ENCODE results near the gene TSPAN16.

The TSPAN16 gene, protein sequence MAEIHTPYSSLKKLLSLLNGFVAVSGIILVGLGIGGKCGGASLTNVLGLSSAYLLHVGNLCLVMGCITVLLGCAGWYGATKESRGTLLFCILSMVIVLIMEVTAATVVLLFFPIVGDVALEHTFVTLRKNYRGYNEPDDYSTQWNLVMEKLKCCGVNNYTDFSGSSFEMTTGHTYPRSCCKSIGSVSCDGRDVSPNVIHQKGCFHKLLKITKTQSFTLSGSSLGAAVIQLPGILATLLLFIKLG

DNA sequence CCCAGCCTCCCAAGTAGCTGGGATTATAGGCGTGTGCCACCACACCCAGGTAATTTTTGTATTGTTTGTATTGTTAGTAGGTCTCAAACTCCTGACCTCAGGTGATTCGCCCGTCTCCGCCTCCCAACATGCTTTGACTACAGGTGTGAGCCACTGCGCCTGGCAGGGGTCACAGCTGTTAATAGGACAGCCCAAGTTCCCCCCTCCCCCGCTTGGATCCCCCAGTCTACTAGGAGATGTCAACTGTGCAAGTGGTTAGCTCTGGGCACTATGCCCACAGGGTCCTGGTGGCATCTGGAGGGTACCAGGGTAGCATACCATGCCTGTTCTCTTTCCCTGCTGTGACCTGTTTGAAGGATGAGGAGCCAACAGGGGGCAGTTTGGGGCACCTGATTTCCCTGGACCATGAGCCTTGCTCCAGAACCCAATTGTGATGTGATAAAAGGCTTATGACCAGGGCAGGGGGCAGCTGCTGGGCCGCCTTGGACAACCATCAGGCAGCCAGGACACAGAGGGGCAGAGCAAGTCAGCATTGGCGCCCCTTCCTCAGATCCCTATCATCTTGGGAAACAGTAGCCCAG, at the start of gene TSPAN16:
Gene TSPAN16, plus strand, starts transcription at position 496 of the 581 bp plus-strand sequence. CDS start 138 bp downstream, outside the sequence.
- DNase-seq (ENCODE audit: low read depth), result no peak

DNA sequence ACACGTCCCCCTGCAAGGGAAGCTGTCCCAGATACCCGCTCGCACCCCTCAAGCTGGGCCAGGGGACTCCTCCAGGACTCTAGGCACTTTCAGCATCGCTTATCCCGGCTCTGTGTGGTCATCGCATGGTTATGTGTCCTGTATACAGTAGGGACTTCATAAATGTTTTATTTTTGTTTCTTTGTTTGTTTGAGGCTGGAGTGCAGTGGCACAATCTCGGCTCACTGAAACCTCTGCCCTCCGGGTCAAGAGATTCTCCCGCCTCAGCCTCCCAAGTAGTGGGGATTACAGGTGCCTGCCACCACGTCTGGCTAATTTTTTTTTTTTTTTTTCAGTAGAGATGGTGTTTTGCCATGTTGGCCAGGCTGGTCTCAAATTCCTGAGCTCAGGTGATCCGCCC, 49.0 kb upstream of the TSPAN16 start:
- no peak for DNase-seq (ENCODE audit: low read depth)

DNA sequence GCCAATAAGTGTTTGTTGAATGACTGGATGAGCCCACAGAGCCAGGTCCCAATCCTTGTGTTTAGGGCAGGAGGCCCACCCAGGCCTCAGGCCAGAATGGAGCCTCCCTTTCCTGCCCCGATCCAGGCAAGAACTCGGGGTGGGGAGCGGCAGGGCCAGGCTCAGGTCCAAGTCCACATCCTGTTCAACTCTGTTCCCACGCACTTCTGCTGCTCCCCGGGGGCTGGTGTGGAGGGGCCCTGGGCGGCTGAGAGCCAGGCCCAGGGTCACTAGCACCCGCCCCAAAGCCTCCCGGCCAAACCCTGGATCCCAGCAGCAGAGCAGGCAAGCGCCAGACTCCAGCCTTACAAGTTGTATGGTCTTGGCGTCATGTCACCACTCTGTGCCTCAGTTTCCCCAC, 48.6 kb upstream of the TSPAN16 start:
- no peak for DNase-seq (ENCODE audit: low read depth)

DNA sequence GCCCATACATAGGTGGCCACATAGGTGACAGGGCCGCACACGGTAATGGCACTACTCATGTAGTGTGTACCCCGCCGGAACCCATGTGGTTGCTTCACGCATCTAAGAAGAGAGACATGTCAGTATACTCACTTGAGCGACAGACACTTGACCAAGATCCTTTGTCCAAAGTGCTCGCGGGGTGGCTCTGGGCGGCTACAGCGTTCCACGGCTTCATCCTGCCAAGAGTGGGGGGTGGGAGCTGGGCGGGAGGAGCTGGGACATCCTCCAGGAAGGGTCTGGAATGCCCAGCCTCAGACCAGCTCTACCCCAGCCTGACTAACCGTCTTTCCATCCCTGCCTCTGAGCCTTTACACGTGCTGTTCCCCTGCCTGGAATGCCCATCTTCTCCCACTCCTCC, 48.0 kb upstream of the TSPAN16 start:
- DNase-seq (ENCODE audit: low read depth), result no peak

DNA sequence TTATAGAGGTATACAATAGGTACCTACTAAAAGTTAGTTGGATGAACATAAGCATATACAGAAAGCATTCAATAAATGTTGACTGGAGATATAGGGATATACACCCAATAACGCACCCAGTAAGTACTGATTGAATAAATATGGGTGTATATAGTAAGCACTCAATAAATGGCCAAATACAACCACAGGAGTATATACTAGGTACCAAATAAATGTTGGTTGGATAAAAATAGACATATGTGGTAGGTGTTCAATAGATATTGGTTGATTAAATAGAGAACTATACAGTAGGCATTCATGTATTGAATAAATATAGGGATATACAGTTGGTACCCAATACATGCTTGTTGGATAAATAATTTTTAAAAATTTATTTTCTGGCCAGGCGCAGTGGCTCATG, 47.1 kb upstream of the TSPAN16 start:
- DNase-seq (ENCODE audit: low read depth), result no peak

DNA sequence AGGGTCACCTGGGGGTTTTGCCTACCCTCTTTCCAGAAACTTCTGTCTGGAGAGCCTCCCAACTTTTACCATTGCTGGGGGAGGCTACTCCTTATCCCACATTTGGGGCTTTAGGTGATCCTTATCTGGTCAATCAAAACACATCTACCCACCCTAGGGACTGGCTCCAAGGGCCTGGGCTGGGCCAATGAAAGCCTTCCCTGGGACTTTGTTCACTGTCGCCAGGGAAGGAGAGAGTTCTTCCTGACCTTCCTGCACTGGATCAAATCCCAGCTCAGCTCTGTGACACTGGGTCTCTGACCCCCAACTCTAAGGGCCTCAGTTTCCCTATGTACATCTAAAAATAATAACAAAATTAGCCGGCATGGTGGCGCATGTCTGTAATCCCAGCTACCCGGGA, 44.7 kb upstream of the TSPAN16 start:
- DNase-seq (ENCODE audit: low read depth), result no peak

DNA sequence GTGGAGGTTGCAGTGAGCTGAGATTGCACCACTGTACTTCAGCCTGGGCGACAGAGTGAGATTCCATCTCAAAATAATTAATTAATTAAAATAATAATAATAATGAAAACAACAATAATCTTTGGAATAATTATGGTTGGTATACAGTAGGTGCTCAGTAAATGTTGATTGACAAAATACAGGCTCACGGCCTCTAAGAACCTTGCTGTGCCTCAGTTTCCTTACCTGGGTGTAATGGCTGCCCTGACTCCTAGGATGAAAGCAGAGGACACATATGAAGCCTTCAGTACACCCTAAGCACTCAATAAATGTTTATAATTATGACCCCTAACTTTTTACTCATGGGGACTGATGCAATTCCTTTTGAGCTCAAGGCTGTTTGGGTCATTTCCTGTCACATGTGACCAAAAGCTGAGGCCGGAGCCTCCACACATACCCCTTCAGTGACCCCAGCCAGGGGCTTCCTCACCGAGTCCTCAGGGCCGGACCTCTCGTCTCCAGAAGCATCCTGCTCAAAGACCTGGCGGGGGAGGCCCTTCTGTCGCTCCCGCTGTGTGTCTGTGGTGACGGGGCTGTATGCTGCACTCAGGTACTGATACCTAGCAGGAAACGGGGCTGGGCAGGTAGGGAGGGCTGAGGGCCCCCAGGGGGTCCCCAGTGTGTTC, 44.2 kb upstream of the TSPAN16 start:
- no peak for DNase-seq (ENCODE audit: low read depth)

DNA sequence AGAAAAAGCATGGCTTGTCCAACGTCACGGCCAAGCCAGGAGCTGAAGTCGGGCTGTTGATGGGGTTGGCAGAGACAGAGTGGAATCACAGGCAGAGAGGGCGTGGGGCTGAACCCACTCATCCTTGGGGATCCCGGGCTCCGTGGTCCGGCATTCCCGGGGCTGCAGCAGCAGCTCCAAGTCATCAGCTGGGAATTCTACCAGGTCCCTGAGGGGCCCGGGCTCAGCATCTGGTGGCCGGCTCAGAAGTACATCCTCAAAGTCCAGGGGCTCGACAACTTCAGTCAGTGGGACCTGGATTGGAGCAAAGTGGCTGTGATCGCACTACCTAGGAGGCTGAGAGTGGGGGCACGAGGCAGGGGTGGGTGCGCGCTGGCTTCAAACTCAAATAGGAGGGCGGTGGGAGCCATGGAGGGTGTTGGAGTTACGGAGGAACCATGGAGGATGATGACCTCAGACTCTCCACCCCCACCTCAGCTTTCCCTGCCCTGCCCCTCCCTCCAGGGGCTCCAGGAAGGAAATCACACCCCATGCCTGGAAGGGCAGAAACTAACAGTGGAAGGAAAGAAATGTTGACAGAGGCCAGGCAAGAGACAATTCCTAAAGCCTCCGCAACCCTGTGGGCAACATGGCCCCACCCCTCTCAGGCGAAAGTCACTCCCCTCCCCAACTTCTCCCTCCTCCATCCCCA, 43.1 kb upstream of the TSPAN16 start:
- no peak for DNase-seq (ENCODE audit: low read depth)

DNA sequence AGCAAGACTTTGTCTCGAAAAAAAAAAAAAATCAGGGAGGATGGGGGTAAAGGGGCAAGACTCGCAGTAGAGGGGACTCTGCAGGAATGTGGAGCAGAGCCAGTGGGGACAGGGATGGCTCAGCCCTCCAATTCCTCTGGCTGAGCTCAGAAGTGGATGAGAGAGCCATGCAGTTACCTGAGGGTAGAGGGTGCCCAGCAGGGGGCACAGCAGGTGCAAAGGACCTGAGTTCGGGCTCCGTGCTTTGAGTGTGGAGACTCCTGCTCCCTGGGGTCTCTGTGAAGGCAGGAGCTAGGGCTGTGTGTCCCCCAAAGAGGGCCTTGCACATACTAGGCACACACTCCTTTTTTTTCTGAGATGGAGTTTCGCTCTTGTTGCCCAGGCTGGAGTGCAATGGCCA, 41.3 kb upstream of the TSPAN16 start:
- DNase-seq (ENCODE audit: low read depth), result no peak

DNA sequence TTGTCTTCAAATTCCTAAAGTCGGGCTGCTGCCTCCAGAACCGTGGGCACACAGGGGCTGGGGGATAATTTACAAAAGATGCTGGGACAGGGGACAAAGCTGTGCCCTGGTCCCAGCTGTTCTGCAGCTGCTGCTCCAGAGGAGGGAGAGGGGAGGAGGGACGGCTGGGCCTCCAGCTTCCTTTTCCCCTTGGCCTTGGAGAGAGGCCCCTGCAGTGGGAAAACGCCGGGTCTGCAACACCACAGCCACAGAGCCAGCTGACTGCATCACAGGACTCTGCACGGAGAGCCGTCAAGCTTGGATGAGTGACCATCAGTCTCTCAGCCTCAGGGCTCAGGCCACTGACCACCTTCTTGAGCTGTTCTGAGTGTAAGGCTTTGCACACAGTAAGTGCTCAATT, 39.8 kb upstream of the TSPAN16 start:
- no peak for DNase-seq (ENCODE audit: low read depth)

DNA sequence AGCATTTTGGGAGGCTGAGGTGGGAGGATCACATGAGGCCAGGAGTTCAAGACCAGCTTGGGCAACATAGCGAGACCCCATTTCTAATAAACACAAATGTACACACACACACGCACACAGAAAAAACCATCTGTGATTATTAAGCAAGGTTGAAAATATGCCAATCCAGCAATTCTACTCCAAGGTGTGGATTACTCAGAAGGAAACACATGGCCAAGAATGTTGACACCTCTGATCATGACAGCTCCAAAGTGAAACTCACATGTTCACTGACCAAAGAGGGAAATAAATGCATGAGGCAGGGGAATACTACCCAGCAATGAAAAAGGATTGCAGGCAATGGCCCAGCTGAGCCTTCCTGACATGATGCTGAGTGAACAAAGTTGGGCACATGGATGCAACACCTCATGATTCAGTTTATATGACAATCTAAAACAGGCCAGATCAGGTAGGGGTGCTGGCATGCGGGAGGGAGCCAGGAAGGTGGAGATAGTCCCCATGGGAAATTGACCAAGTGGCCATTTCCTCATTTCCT, 38.0 kb upstream of the TSPAN16 start:
- DNase-seq (ENCODE audit: low read depth), result no peak

DNA sequence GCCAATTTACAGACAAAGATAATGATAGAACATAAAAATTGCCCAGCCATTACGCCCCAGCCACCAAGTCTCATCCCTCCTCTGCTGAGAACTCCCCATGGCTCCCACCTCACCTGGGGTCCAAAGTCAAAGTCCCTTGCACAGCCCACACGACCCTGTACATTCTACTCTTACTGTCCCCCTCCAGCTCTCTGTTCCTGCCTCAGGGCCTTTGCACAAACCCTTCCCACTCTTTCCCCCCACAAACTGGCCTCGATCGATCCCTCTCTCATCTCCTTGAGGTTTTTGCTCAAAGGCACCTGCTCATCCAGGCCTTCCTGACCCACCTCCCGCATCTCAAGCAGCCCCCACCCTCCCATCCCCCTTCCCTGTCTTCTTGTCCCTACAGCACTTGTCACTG, 35.0 kb upstream of the TSPAN16 start:
- no peak for DNase-seq (ENCODE audit: low read depth)

DNA sequence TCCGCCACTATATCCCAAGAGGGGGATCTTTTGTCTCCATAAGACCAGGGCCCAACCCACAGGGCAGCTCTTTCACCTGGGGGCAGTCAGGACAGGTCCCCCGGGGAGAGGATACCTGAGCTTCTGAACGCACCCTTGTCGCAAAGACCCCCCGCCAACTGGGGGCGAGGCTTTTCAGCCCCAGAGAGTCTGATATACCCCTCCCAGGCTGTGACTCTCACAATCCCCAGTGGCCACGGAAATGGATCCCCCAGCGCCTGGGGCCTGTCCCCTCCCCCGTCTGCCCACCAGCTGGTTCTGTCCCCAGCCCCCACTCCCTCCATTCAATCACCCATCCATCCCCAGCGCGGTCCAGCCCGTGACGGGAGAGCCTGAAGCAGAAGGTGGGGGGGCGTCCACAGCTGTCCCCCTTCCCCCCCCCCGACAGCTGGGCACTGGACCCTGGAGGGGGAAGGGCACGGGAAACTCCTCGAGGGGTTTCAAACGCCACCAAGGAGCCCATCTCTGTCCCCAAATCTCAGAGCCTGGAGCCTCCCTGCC, 34.5 kb upstream of the TSPAN16 start:
- DNase-seq (ENCODE audit: low read depth), result no peak

DNA sequence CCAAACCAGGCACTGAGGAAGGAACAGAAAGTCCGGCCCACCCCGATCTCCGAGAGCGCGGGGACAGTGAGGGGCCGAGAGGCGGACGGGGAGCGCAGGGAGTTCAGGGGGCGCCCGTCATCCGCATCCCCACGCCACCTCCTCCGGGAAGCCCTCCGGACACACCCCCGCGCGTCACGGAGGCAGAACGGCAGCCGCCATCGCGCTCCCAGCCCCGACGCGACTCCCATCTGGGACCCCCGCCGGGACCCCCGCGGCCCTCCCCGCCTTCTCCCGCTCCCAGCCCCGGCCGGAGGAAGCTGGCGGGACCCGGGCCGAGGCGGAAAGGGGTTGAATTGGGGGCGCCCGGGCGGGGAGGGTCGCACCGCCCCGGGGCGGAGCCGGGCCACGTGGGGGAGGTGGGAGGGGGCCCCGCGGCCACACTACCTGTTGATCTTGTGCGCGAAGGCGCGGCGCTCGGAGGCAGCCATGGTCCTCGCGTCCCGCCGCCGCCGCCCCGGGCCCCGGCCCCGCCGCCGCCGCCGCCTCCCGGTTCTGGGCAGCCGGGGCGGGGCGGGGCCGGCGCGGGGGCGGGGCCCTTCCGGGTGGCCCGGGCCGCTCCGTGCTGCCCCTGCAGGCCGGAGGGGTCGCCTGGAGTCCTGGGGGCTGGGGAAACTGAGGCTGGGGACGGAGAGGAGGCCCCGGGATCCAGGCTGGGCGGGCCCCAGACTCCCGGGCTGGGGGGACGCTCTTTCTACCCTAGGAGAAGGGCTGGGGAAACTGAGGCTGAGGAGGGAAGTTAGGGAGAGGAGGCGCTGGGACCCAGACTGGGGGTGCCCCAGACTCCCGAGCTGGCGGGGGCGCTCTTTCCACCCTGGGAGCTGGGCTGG, 33.8 kb upstream of the TSPAN16 start, which contains the start of gene DOCK6:
Gene DOCK6, minus strand, starts transcription at position 554 of the 869 bp plus-strand sequence. Its CDS starts 84 bp downstream, at position 470.
- DNase-seq (ENCODE audit: low read depth), result no peak

DNA sequence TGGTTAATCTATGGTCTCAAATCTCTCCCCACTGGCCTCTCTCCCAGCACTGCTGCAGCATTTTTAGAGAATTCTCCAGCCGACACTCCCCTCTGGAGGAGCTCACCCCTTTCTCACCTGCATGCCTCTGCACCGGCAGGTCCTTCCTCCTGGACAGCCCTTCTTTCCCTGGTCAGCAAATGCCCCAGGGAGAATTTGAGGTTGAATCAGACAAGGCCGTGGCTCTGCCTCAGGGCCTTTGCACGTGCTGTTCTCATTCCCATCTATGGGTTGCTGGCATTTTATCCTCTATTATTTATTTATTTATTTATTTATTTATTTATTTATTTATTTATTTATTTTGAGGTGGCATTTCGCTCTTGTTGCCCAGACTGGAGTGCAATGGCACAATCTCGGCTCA, 32.2 kb upstream of the TSPAN16 start:
- no peak for DNase-seq (ENCODE audit: low read depth)

DNA sequence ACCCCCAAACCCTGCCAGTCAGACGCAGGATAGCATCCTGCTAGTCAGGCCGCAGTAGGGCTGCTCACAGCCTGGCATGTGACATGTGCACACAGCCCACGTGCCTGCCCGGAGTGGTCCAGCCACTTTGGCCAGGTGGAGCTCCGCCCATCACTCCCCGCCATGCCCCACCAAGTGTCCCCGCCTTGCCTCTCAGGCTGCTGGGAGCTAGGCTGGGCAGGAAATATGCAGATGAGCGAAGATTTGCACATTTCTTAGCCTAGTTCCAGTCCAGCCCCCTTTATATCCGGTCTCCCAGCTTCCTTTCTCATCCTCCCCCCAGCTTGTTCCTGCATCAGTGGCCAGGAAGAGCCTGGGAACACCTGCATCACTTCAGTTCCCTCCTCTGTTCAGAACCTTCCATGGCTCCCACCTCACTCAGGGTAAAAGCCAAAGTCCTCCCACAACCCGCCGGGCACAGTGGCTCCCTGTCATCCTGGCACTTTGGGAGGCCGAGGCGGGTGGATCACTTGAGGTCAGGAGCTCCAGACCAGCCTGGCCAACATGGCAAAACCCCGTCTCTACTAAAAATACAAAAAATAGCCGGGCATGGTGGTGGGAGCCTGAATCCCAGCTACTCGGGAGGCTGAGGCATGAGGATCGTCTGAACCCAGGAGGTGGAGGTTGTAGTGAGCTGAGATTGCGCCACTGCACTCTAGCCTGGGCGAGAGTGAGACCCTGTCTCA, 31.3 kb upstream of the TSPAN16 start:
- no peak for DNase-seq (ENCODE audit: low read depth)

DNA sequence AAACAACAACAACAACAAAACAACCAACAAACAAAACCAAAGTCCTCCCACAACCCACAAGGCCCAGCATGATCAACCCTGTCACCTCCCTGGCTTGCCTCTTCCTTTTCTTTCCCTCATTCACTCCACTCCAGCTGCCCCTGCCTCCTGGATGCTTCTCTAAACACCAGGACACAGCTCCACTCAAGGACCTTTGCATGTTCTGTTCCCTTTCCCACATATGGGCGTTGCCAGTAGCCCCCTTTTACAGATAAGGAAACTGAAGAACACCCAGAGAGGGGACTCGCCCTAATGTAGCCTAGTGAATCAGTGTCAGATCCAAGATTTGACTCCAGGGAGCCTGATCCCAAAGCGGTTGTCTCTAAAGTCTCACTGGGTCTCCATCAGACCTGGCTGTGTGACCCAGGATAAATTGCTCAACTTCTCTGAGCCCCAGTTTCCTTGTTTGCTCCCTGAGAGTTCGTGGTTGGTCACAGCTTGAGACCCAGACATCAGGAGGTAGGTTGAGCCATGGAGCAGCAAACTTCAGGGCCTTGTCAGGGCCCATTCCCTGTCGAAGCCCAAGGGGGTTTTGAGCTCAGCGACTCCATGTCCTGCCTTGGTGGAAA, 30.7 kb upstream of the TSPAN16 start:
- no peak for DNase-seq (ENCODE audit: low read depth)

DNA sequence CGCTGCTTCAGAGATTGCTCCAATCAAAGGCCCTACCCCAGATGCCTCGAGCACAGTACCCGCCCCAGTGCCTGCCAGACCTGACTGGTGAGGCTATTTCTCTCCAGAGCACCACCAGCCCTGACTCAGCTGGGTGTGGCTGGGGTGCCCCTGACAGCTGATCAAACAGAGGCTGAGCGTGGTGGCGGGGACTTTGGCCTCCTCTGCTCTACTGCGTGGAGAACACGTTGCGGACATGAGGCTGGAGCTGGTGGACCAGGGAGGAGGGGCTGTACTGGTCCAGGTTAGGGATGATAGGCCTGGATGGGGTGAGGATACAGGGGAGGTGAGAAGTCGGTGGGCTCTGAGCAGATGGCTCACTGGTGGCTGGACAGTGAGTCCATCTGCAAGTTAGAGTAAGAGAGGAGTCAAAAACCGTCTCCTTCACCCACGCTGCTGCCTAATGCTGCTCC, 30.1 kb upstream of the TSPAN16 start:
- no peak for DNase-seq (ENCODE audit: low read depth)

DNA sequence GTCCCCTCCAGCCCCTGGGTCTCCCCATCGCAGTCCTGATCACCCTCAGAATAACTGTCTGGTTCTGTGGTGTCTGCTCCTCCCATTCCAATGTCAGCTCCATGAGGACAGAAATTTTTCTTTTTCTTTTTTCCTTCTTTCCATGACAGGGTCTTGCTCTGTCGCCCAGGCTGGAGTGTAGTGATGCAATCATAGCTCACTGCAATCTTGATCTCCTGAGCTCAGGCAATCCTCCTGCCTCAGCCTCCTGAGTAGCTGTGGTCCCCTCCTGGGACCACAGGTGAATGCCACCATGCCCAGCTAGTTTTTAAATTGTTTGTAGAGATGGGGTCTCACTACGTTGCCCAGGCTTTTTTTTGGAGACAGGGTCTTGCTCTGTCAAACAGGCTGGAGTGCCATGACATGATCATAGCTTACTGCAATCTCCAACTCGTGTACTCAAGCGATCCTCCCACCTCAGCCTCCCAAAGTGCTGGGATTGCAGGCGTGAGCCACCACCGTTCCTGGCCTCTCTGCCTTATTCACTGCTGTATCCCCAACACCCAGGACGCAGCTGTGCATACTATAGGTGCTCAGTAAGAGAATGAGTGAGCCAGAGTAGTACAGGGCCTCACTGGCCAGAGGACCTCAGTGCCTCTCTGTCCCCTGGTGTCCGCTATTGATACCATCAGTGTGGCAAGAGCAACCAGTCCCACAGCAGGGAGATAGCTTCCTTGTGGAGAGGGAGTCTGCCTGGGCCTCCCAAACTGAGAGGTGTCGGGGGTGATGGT, 28.5 kb upstream of the TSPAN16 start:
- no peak for DNase-seq (ENCODE audit: low read depth)
